Activated naive CD4-positive, alpha-beta T cell treated with anti-CD3 and anti-CD28 coated beads for 36 hours (primary cell): Measurements from ENCODE around the gene TMEM114. TPM values are rescaled to one million over a fixed set of nuclear protein-coding genes. Genes with fewer than 3 reads are reported as not detected.

Source experiments
- CTCF ChIA-PET: fragments of 350-600 bp; sonication (Branson Sonifier 250); formaldehyde crosslinking; loops from one replicate; lab custom pipeline; 2021; ENCODE audit warnings: antibody characterized with exemption; lab: Charles Lee
- DNase-seq: peaks from one replicate; pipeline ENCODE4 v3.0.0-alpha.2; 2020
- H3K27ac Mint-ChIP-seq: one replicate; pipeline ENCODE4 v1.8.0; 2021; ENCODE audit warnings: mild to moderate bottlenecking, mixed read lengths
- H3K27me3 Mint-ChIP-seq: one replicate; pipeline ENCODE4 v1.8.0; 2021; ENCODE audit warnings: low read depth, mixed read lengths
- H3K36me3 Mint-ChIP-seq: one replicate; pipeline ENCODE4 v1.8.0; 2021; ENCODE audit warnings: low read depth, mixed read lengths
- H3K4me1 Mint-ChIP-seq: one replicate; pipeline ENCODE4 v1.8.0; 2021; ENCODE audit warnings: low read depth, mixed read lengths
- H3K4me3 Mint-ChIP-seq: one replicate; pipeline ENCODE4 v1.8.0; 2021; ENCODE audit warnings: mild to moderate bottlenecking, moderate library complexity, mixed read lengths
- H3K9me3 Mint-ChIP-seq: one replicate; pipeline ENCODE4 v1.8.0; 2021; ENCODE audit warnings: mixed read lengths
- intact Hi-C: fragments of 100-400 bp; cut with micrococcal nuclease; formaldehyde crosslinking; loops from one replicate; pipeline ENCODE4 v1.15.1; 2023
- total RNA-seq, 2 experiments: library from RNA; stranded (reverse); gene quantifications; one replicate each; pipeline ENCODE4 v1.2.3, GENCODE V29; 2021

Gene TMEM114
- total RNA-seq, result not detected

DNA sequence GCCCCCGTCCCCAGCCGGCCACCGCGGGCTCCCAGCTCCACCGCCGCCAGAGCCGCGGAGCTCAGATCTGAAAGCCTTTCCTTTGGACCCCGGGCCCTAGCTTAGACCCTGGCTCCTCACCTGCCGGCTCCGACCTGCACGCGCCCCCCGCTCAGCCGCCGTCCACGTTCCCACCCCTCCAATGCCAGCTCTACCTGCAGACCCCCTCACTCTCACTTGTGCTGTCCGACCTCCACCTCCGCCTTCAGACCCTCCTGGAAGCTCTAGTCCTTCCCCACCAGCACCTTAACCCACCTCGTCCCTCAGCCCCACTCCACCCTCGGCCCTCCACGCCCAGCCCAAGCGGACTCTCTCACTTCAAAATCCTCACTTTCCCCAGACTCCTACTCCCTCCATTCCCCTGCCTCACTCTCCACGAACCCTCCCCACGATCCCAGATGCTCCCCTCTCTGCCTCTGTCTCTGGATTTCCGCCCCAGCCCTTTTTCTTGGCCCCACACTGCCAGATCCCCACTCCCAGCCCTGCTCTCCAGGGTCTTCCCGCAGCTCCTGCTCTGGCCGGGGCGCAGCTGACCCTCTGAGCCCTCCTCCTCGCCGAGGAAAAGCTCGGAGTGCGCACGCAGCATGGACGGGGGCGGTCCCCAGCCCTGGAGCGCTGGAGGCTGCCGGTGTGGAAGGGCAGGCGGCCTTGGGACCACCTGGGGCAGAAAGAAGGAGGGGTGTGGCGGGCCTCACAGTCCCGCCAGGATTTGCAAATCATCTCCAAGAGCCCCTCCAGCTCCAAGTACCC, at the start of gene TMEM114:
TMEM114 (minus strand) TSS at position 612 of the 789 bp plus-strand sequence. CDS start 673 bp downstream, outside the sequence.
- Mint-ChIP-seq H3K4me3 (no peak within 1 kb of the TSS), H3K36me3 (no peaks in the 10 kb centered on the region), H3K9me3 (no peaks in the 10 kb centered on the region), H3K4me1 (peaks cover 6% of the 10 kb centered on the region), H3K27ac (no peak within 1 kb of the TSS), H3K27me3 (peaks cover 38% of the 10 kb centered on the region)
- CTCF ChIA-PET, result interaction anchor here (0.8 kb wide), 1 partner anchor 23 kb away, joined by 4 read pairs; no protein-coding TSS in a partner anchor
- no peak for DNase-seq
- intact Hi-C loops, result no loop called here

DNA sequence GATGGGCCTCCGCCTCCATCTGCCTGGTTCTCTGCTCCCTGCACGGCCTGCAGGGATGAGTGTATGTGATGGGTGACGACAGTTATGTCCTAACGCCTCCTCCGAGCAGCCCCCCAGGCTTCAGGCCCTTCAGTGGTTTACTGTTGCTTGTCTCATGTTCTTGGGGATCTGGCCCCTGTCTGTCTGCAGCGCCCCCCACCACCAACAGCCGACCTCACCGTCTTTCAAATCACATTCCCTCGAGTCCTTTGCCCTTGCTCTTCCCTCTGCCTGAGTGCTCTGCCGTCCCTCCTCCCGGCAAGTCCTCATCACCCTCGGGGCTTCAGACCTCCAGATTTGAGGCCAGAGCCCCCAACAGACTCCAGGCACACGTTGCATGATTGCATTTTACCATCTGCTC, 49.4 kb upstream of the TMEM114 start:
- H3K27me3 Mint-ChIP-seq, result no peaks in the 10 kb centered on the region
- DNase-seq, result no peak
- CTCF ChIA-PET, result no interaction called here
- H3K4me1 Mint-ChIP-seq, result peaks cover 6% of the 10 kb centered on the region
- no peak overlapping the region for H3K27ac Mint-ChIP-seq
- intact Hi-C loops, result no loop called here
- no peak overlapping the region for H3K4me3 Mint-ChIP-seq
- no peaks in the 10 kb centered on the region for H3K9me3 Mint-ChIP-seq
- H3K36me3 Mint-ChIP-seq, result peaks cover 51% of the 10 kb centered on the region

DNA sequence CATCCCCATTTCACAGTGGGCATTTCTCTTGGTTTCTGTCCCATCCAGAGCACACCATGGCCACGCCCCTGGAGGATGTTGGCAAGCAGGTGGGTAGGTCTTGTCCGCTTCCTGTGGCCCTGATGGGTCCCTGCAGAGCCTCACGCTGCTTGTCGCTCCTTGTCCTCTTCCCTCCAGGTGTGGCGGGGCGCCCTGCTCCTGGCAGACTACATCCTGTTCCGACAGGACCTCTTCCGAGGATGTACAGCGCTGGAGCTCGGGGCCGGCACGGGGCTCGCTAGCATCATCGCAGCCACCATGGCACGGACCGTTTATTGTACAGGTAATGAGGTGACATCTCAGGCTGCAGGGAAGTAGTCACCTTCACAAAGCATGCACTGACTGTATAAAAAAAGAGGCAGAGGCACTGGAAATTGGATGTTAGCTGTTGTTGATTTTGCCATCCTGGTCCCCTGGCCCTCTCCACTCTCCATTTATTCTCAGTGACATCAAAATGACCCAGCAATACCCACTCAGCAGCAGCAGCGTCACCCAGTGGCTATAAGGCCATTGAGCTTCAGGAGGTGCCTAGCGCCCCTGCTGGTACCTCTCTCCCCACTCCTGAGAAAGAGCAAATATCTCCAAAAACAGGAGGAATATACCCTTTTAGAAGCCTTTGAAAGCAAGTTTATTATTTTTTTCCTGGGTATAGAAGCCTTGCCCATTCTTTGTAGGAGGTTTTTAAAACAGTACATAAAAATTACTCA, 44.9 kb upstream of the TMEM114 start:
- Mint-ChIP-seq H3K4me3 (no peak overlapping the region), H3K9me3 (no peaks in the 10 kb centered on the region), H3K27ac (no peak overlapping the region), H3K27me3 (no peaks in the 10 kb centered on the region), H3K4me1 (no peaks in the 10 kb centered on the region), H3K36me3 (peaks cover 28% of the 10 kb centered on the region)
- CTCF ChIA-PET, result no interaction called here
- no peak for DNase-seq
- intact Hi-C loops, result no loop called here

DNA sequence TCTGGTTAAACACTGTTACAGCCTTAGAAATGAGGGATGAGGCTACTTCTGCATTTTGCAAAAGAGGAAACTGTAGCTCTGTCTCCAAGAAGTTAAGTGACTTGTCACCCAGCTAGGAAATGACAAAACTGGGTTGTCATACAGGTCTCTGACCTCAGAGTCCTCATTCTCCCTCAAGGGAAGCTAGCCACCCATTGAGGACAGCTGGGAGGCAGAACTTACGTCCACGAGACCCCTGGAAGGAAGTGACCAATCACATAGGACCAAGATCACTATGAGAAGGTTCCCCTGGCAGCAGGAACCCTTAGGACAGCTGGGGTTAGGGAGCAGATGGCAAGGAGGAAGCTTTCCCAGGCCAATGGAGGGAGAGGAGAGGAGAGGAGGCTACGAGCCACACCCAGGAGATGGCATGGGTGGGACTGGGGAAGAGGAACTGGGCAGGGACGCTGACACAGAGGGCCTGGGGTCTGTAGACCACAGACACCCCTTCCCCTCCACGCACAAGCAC, 42.4 kb upstream of the TMEM114 start:
- Mint-ChIP-seq H3K36me3 (peaks cover 36% of the 10 kb centered on the region), H3K27me3 (no peaks in the 10 kb centered on the region), H3K4me1 (no peaks in the 10 kb centered on the region), H3K27ac (no peak overlapping the region), H3K4me3 (no peak overlapping the region), H3K9me3 (no peaks in the 10 kb centered on the region)
- no peak for DNase-seq
- intact Hi-C loops, result no loop called here
- CTCF ChIA-PET, result no interaction called here

DNA sequence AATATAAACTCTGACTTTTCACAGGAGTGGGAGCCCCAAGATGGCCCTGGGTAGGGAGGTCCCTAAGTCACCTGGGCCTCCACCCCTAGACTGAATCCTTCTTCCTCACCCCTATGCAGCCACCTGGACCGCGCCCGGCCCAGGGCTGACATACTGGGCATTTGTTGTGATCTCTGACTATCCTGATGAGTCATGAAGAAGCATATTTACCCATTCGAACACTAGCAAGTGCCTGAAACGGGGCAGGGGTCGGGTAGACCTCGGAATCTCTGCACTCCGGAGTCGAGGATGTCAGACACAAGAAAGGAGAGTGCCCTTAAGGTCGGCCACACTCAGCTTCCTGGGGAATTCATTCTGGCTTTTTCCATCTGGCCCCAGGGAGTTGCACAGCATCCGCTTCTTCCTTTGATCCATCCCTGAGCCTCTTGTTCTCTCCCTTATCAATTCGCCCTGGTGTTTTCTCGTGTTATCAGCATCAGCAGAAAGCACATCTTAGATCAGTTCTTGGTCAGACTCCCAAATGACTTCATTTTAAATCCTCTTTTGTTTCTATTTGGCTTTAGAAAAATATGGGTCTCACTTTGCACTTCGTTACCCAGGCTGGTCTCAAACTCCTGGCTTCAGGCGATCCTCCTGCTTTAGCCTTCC, 41.6 kb upstream of the TMEM114 start:
- Mint-ChIP-seq H3K4me3 (no peak overlapping the region), H3K27me3 (no peaks in the 10 kb centered on the region)

DNA sequence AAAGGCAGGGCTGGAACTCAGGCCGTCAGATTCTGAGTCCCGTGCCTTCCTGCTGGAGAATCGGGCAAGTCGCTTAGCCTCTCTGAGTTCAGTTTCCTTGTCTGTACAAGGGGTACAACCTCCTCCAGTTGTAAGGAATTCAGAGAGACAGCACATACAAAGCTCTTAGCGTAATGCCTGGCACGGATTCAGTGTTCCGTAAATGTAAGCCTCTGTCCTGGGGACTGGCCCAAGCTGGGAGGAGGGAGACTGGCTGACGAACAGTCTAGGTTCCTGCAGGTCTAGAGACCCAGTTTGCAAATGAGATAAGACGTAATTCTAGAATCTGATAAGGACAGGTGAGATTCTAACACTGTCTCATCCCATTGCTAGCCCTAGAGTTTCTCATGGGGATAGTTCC, 41.1 kb upstream of the TMEM114 start:
- Mint-ChIP-seq H3K9me3 (no peaks in the 10 kb centered on the region), H3K27me3 (no peaks in the 10 kb centered on the region), H3K4me1 (peaks cover 3% of the 10 kb centered on the region), H3K27ac (no peak overlapping the region), H3K36me3 (peaks cover 39% of the 10 kb centered on the region), H3K4me3 (no peak overlapping the region)
- intact Hi-C loops, result no loop called here
- no peak for DNase-seq
- CTCF ChIA-PET, result no interaction called here

More for the DNA sequence above, 41.6 kb upstream of the TMEM114 start:
- intact Hi-C loops, result no loop called here
- CTCF ChIA-PET, result no interaction called here
- peaks cover 2% of the 10 kb centered on the region for H3K4me1 Mint-ChIP-seq
- H3K9me3 Mint-ChIP-seq, result no peaks in the 10 kb centered on the region
- no peak overlapping the region for H3K27ac Mint-ChIP-seq
- DNase-seq, result no peak
- peaks cover 39% of the 10 kb centered on the region for H3K36me3 Mint-ChIP-seq

DNA sequence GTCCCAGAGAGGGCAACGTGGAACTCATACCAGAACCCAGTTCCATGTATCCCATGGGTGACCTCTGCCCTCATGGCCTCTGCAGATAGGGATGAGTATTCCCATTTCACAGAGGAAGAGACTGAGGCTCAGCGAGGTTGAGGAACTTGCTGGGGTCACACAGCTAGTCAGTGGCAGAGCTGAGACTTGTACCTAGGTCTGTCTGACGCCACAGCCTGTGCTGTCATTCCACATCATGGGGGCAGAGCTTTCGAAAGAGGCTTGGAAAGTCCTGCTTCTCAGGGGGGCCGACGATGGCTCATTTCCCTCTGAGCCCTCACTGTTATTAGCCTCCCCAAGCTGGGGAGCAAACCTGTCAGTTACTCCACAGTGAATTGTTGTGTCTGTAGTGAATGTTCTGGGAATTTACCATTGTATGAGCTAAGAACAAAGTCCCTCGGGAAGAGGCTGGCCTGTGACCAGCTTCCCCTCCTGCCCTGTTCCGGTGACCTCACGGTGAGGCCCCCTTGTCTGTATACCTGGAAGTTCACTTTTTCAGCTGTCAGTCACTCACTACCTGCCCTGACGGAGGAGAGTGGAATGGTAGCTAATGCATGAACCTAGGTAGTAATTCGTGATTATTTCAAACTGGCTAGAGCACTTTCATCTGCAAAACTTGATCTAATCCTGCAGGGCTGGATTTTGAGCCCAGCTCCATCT, 40.1 kb upstream of the TMEM114 start:
- CTCF ChIA-PET, result no interaction called here
- H3K9me3 Mint-ChIP-seq, result no peaks in the 10 kb centered on the region
- H3K27me3 Mint-ChIP-seq, result no peaks in the 10 kb centered on the region
- H3K27ac Mint-ChIP-seq, result peak overlapping the region; percentile 26
- peaks cover 44% of the 10 kb centered on the region for H3K36me3 Mint-ChIP-seq
- intact Hi-C loops, result no loop called here
- H3K4me1 Mint-ChIP-seq, result peaks cover 3% of the 10 kb centered on the region
- no peak overlapping the region for H3K4me3 Mint-ChIP-seq
- DNase-seq, result no peak

DNA sequence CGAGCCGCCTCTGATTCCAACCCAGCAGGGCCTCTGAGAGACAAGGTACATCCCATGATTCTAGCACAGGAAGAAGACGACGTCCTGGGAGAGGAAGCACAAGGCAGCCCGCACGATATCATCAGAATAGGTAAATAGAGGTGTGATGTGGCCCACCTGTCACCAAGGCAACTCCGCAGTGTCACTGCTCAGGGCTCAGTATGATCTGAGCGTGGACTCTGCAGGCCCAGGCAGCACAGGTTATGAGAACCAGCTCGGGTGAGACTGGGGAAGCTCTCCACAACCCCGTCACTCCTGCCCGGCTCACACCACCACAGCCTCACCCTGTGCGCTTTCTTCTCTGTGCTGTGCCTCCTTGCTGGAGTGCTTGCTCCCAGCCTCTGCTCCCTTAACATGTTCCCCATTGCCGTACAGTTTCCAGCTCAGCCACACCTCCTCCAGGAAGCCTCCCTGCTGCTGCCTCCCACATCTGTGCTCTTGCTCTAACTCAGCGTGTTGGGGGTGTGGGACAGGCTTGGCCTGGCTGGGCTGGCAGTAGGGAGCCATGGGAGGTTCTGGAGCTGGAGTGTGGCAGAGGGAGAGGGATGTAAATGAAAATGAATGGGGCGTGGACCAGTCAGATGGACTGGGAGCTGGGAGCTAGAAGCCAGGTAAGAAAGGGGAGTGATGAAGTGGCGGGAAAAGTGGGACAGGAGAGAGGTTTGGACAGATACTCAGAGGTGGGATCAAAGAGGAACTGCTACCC, 38.8 kb upstream of the TMEM114 start:
- peaks cover 38% of the 10 kb centered on the region for H3K36me3 Mint-ChIP-seq
- no peaks in the 10 kb centered on the region for H3K27me3 Mint-ChIP-seq
- DNase-seq, result no peak
- CTCF ChIA-PET, result no interaction called here
- H3K4me1 Mint-ChIP-seq, result peaks cover 10% of the 10 kb centered on the region
- H3K4me3 Mint-ChIP-seq, result no peak overlapping the region
- no peaks in the 10 kb centered on the region for H3K9me3 Mint-ChIP-seq
- H3K27ac Mint-ChIP-seq, result no peak overlapping the region
- intact Hi-C loops, result no loop called here

DNA sequence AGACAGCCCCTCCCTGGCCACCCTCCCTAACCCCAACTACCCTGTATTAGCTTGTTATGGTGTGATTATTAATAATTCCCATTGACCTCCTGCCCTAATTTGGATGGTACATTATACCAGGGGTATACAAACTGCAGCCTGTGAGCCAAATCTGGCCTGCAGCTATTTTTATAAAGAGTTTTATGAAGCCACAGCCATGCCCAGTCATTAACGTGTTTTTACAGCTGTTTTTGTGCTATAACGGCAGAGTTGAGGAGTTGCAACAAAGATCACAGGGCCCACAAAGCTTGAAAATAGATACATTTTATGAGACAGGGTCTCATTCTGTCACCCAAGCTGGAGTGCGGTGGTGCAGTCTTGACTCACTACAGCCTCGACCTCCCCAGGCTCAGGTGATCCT, 37.1 kb upstream of the TMEM114 start:
- peaks cover 20% of the 10 kb centered on the region for H3K4me1 Mint-ChIP-seq
- H3K9me3 Mint-ChIP-seq, result no peaks in the 10 kb centered on the region
- no peak for DNase-seq
- no peaks in the 10 kb centered on the region for H3K27me3 Mint-ChIP-seq
- no peak overlapping the region for H3K27ac Mint-ChIP-seq
- CTCF ChIA-PET, result interaction anchor here (0.5 to 1.4 kb wide), 2 partner anchors 60 to 590 kb away, joined by 5 read pairs; no protein-coding TSS in a partner anchor
- H3K36me3 Mint-ChIP-seq, result peaks cover 38% of the 10 kb centered on the region
- no peak overlapping the region for H3K4me3 Mint-ChIP-seq
- intact Hi-C loops, result no loop called here

DNA sequence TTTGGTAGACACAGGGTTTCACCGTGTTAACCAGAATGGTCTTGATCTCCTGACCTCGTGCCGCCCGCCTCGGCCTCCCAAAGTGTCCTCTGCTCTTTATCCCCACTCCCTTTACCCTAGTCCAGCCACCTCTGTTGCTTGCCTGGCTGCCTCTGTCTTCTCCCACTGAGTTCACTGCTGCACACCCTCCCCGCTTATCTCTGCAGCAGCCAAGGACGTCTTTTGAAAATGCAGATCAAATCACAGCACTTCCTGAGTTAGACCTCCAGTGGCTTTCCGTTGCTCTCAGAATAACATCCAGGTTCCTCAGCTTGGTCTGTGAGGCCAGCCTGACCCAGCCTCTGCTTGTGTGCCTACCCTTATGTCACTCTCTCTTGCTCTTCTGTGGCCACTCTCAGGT, 36.6 kb upstream of the TMEM114 start:
- intact Hi-C loops, result no loop called here
- CTCF ChIA-PET, result no interaction called here
- Mint-ChIP-seq H3K9me3 (no peaks in the 10 kb centered on the region), H3K27ac (no peak overlapping the region), H3K36me3 (peaks cover 38% of the 10 kb centered on the region), H3K4me3 (no peak overlapping the region), H3K4me1 (peaks cover 24% of the 10 kb centered on the region), H3K27me3 (no peaks in the 10 kb centered on the region)
- no peak for DNase-seq

DNA sequence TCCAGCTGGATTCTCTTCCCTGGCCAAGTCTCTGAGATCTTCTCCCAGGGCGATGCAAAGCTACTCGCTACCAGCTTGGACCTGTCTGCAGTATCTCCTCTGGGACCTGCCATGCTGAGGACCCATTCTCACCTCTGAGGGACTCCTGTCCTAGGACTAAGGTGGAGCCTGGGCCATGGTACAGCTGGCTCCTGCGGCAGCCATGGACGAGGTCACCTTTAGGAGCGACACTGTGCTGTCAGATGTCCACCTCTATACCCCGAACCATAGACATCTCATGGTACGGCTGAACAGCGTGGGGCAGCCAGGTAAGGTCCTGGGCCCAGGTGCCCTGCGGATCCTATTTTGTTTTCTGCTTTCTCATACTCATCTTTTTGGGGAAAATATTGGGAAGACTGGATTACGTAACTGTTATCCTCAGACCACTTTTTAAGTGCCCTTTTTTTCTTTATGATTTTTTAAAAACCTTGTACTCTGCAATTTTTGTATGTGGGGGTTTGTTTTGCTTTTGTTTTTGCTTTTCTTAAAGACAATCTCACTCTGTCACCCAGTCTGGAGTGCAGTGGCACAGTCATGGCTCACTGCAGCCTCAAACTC, 35.3 kb upstream of the TMEM114 start:
- H3K9me3 Mint-ChIP-seq, result no peaks in the 10 kb centered on the region
- no peak for DNase-seq
- intact Hi-C loops, result no loop called here
- no peak overlapping the region for H3K4me3 Mint-ChIP-seq
- H3K36me3 Mint-ChIP-seq, result peaks cover 33% of the 10 kb centered on the region
- no peak overlapping the region for H3K27ac Mint-ChIP-seq
- CTCF ChIA-PET, result no interaction called here
- H3K27me3 Mint-ChIP-seq, result no peaks in the 10 kb centered on the region
- peaks cover 28% of the 10 kb centered on the region for H3K4me1 Mint-ChIP-seq
